Skeletal muscle satellite cell (primary cell): ENCODE results near the gene GIGYF1.

Experiments
- H3K27me3 ChIP-seq: 2 replicates; pipeline ENCODE4 v1.7.0; 2013; ENCODE audit warnings: low read length; ENCODE audit not compliant: control insufficient read depth, insufficient read depth
- H3K36me3 ChIP-seq: 2 replicates; pipeline ENCODE4 v1.7.0; 2013; ENCODE audit warnings: mild to moderate bottlenecking, control low read depth, low read length; ENCODE audit not compliant: insufficient read depth
- H3K4me1 ChIP-seq: 2 replicates; pipeline ENCODE4 v1.7.0; 2013; ENCODE audit warnings: low read length; ENCODE audit not compliant: control insufficient read depth, insufficient read depth
- H3K4me2 ChIP-seq: 2 replicates; pipeline ENCODE4 v1.7.0; 2013; ENCODE audit warnings: mild to moderate bottlenecking, low read length
- H3K4me3 ChIP-seq: 2 replicates; pipeline ENCODE4 v1.7.0; 2013; ENCODE audit warnings: low read length
- H3K9ac ChIP-seq: 2 replicates; pipeline ENCODE4 v1.7.0; 2013; ENCODE audit warnings: mild to moderate bottlenecking, low read depth, low read length, moderate library complexity
- H3K9me3 ChIP-seq: replicated peaks from 2 replicates; pipeline ENCODE4 v1.7.0; 2013; ENCODE audit warnings: mild to moderate bottlenecking, control low read depth, low read length

Gene GIGYF1

GRCh38 chr7:100681491-100682227, 12.4 kb downstream of the GIGYF1 start:
- Histone ChIP-seq H3K36me3 (peaks cover 84% of the 10 kb centered on the region), H3K4me3 (no peak overlapping the region), H3K4me2 (no peak overlapping the region), H3K4me1 (peaks cover 16% of the 10 kb centered on the region), H3K9me3 (no peaks in the 10 kb centered on the region), H3K9ac (no peak overlapping the region), H3K27me3 (no peaks in the 10 kb centered on the region)

- Histone ChIP-seq H3K9ac (no peak overlapping the region), H3K27me3 (no peaks in the 10 kb centered on the region), H3K4me2 (no peak overlapping the region), H3K36me3 (peaks cover 83% of the 10 kb centered on the region), H3K4me3 (no peak overlapping the region), H3K4me1 (peaks cover 16% of the 10 kb centered on the region), H3K9me3 (no peaks in the 10 kb centered on the region)
Measured at GRCh38 chr7:100680576-100681271, 13.3 kb downstream of the GIGYF1 start.

GRCh38 chr7:100679927-100680575, 14.0 kb downstream of the GIGYF1 start:
- Histone ChIP-seq H3K4me1 (peaks cover 16% of the 10 kb centered on the region), H3K9ac (no peak overlapping the region), H3K9me3 (no peaks in the 10 kb centered on the region), H3K36me3 (peaks cover 76% of the 10 kb centered on the region), H3K27me3 (no peaks in the 10 kb centered on the region), H3K4me2 (no peak overlapping the region), H3K4me3 (no peak overlapping the region)

GRCh38 chr7:100679129-100679926, 14.7 kb downstream of the GIGYF1 start:
- Histone ChIP-seq H3K9ac (no peak overlapping the region), H3K4me3 (no peak overlapping the region), H3K27me3 (no peaks in the 10 kb centered on the region), H3K9me3 (no peaks in the 10 kb centered on the region), H3K4me1 (peaks cover 16% of the 10 kb centered on the region), H3K4me2 (no peak overlapping the region), H3K36me3 (peaks cover 71% of the 10 kb centered on the region)

GRCh38 chr7:100678291-100678984, 15.6 kb downstream of the GIGYF1 start:
- Histone ChIP-seq H3K4me3 (no peak overlapping the region), H3K9ac (no peak overlapping the region), H3K4me2 (no peak overlapping the region), H3K9me3 (no peaks in the 10 kb centered on the region), H3K27me3 (no peaks in the 10 kb centered on the region), H3K4me1 (peaks cover 16% of the 10 kb centered on the region), H3K36me3 (peaks cover 64% of the 10 kb centered on the region)

- no peak overlapping the region for H3K4me3 ChIP-seq
- no peaks in the 10 kb centered on the region for H3K9me3 ChIP-seq
- H3K4me2 ChIP-seq = no peak overlapping the region
- no peak overlapping the region for H3K9ac ChIP-seq
- H3K27me3 ChIP-seq = no peaks in the 10 kb centered on the region
- peaks cover 16% of the 10 kb centered on the region for H3K4me1 ChIP-seq
- H3K36me3 ChIP-seq = peaks cover 57% of the 10 kb centered on the region
Measured at GRCh38 chr7:100677308-100678267, 16.5 kb downstream of the GIGYF1 start.

GRCh38 chr7:100676501-100677306, 17.3 kb downstream of the GIGYF1 start:
- Histone ChIP-seq H3K9ac (peak overlapping the region; percentile 31), H3K36me3 (peaks cover 48% of the 10 kb centered on the region), H3K27me3 (no peaks in the 10 kb centered on the region), H3K4me2 (peak overlapping the region; percentile 98), H3K4me3 (peak overlapping the region; percentile 99), H3K4me1 (peaks cover 7% of the 10 kb centered on the region), H3K9me3 (no peaks in the 10 kb centered on the region)

GRCh38 chr7:100675581-100676350, 18.3 kb downstream of the GIGYF1 start:
- H3K36me3 ChIP-seq = peaks cover 40% of the 10 kb centered on the region
- H3K4me3 ChIP-seq = peak overlapping the region; percentile 99
- H3K27me3 ChIP-seq = no peaks in the 10 kb centered on the region
- peak overlapping the region; percentile 98 for H3K4me2 ChIP-seq
- peaks cover 6% of the 10 kb centered on the region for H3K4me1 ChIP-seq
- no peaks in the 10 kb centered on the region for H3K9me3 ChIP-seq
- peak overlapping the region; percentile 99 for H3K9ac ChIP-seq

- peak overlapping the region; percentile 98 for H3K4me2 ChIP-seq
- no peaks in the 10 kb centered on the region for H3K4me1 ChIP-seq
- H3K4me3 ChIP-seq = peak overlapping the region; percentile 99
- peak overlapping the region; percentile 99 for H3K9ac ChIP-seq
- H3K9me3 ChIP-seq = no peaks in the 10 kb centered on the region
- H3K27me3 ChIP-seq = peaks cover 3% of the 10 kb centered on the region
- peaks cover 33% of the 10 kb centered on the region for H3K36me3 ChIP-seq
Measured at GRCh38 chr7:100675105-100675451, 19.0 kb downstream of the GIGYF1 start.
